Measurements from ENCODE around the gene CCDC170. TPM values are rescaled to one million over a fixed set of nuclear protein-coding genes. Genes with fewer than 3 reads are reported as not detected.

CCDC170 gene
- total and polyA plus RNA-seq, 2 of the 8 experiments (the other 6 are each of a cell fraction or from before 2014, with no cell fraction given), result 0.06 to 0.09 TPM

DNA sequence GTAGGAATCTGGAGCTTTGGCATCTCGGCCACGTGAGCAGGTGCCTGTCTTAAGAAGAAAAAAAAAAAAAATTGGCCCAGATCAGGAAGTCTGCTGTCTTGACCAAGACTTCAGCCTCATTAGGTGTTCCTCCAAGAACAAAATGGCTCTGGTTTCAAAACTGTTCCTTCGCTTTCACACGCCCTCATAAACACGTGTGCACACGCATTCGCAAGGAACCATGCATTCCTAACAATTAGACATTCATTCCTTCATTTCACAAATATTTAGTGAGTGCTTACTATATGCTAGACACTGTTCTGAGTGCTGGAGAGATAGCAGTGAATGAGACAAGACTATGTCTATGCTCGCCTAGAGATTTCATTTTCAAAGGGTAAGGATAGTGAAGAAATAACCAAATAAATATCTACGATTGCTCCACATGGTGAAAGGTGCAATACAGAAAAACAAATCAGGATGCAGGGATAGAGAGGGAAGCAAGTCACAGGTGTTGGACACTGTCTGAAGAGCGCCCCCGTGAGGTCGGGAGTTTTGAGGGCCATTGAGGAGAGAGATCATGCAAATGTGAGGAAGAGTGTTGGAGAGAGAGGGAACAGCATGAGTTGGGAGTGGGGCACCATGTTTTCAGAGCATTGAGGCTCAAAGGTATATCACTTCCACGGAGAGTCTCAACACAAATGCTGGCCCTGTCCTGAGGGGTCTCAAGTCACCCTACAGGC is 53.3 kb downstream of the CCDC170 start:
- CTCF ChIA-PET (ENCODE audit: partially characterized antibody), result interaction anchor here (0.7 to 1.4 kb wide), 3 partner anchors 9 to 19 kb away, joined by 3 to 6 read pairs (median 4); no protein-coding TSS in a partner anchor
- no peaks in the 10 kb centered on the region for H3K4me1 ChIP-seq (replicated peaks in 1 of 4; ENCODE audit: control insufficient read depth in 3 of 4, insufficient read depth in 4 of 4, low read length in 3 of 4)

More for the DNA sequence above, 53.3 kb downstream of the CCDC170 start:
- no peaks in the 10 kb centered on the region for H3K23me2 ChIP-seq (ENCODE audit: low read depth, low read length)
- H4K20me1 ChIP-seq (replicated peaks in 1 of 2; ENCODE audit: control insufficient read depth in 1 of 2, insufficient read depth in 2 of 2, low read length in 2 of 2), result no peaks in the 10 kb centered on the region
- DNase-seq (ENCODE audit: low read depth in 1 of 2, low spot score in 2 of 2) (peak in 1 of 2 experiments; percentile 2), FAIRE-seq (no peak)
- WGBS, 2 experiments (ENCODE audit: extremely low coverage in 1 of 2, insufficient coverage in 1 of 2, insufficient read length in 1 of 2, insufficient replicate concordance in 2 of 2, low coverage in 1 of 2, low lambda C conversion rate in 2 of 2, missing lambda C conversion rate in 1 of 2), result 91% methylated on average over 13 of the region's 13 CpGs; no CpG with 5 or more reads in 1 of the 2 experiments
- no peak overlapping the region for H3K23ac ChIP-seq (ENCODE audit: insufficient read length)
- no peak overlapping the region for H3K18ac ChIP-seq (ENCODE audit: extremely low read depth, low read length)
- no peak overlapping the region for H2BK15ac ChIP-seq (ENCODE audit: low read length)
- H2AK5ac ChIP-seq (ENCODE audit: low read depth, low read length), result no peak overlapping the region
- H2BK12ac ChIP-seq (ENCODE audit: low read depth, low read length), result no peak overlapping the region
- TF ChIP-seq RAD21 (IDR thresholded peaks at IDR 0.05 in 1 of 2, conservative IDR thresholded peaks at IDR 0.05 in 1 of 2; ENCODE audit: low read depth in 2 of 2, low read length in 2 of 2) (peak; percentile 27 to 38; a peak in 3 of 4 replicates), CREB1 (IDR thresholded peaks at IDR 0.05) (no peak)
- TF ChIP-seq, protein P1, sequence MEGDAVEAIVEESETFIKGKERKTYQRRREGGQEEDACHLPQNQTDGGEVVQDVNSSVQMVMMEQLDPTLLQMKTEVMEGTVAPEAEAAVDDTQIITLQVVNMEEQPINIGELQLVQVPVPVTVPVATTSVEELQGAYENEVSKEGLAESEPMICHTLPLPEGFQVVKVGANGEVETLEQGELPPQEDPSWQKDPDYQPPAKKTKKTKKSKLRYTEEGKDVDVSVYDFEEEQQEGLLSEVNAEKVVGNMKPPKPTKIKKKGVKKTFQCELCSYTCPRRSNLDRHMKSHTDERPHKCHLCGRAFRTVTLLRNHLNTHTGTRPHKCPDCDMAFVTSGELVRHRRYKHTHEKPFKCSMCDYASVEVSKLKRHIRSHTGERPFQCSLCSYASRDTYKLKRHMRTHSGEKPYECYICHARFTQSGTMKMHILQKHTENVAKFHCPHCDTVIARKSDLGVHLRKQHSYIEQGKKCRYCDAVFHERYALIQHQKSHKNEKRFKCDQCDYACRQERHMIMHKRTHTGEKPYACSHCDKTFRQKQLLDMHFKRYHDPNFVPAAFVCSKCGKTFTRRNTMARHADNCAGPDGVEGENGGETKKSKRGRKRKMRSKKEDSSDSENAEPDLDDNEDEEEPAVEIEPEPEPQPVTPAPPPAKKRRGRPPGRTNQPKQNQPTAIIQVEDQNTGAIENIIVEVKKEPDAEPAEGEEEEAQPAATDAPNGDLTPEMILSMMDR (IDR thresholded peaks at IDR 0.05; ENCODE audit: control extremely low read depth in 1 of 3, insufficient read depth in 1 of 3, low read depth in 1 of 3, low read length in 3 of 3), result peak; percentile 34 to 52 (median 41)
- no peaks in the 10 kb centered on the region; a peak in 1 of 4 replicates for H3K9me3 ChIP-seq (ENCODE audit: insufficient read depth in 2 of 2, low read depth in 1 of 2, low read length in 1 of 2)
- no peak overlapping the region for H3K27ac ChIP-seq (ENCODE audit: low read depth, low read length)
- no peak overlapping the region for H2BK20ac ChIP-seq (ENCODE audit: low read length)
- H4K5ac ChIP-seq (ENCODE audit: insufficient read length, low read depth, low read length), result no peak overlapping the region
- no peak overlapping the region for H3K14ac ChIP-seq (ENCODE audit: insufficient read length)
- no peak overlapping the region for H4K91ac ChIP-seq (replicated peaks; ENCODE audit: insufficient read length, low read length)
- H3K4me2 ChIP-seq (ENCODE audit: insufficient read depth in 1 of 2, low read depth in 2 of 2, low read length in 2 of 2), result no peak overlapping the region
- no peaks in the 10 kb centered on the region for H3K79me1 ChIP-seq (ENCODE audit: low read depth, low read length)
- no peak overlapping the region for H3K4ac ChIP-seq (replicated peaks; ENCODE audit: insufficient read length, low read depth, low read length)
- no peak overlapping the region for H4K8ac ChIP-seq (ENCODE audit: extremely low read depth, insufficient read depth, low read length)
- no peak overlapping the region for H3K4me3 ChIP-seq (ENCODE audit: extremely low read depth in 1 of 4, insufficient read depth in 2 of 4, low read depth in 3 of 4, low read length in 4 of 4)
- H3K56ac ChIP-seq (replicated peaks; ENCODE audit: insufficient read length, low read depth, low read length), result no peak overlapping the region
- no peak overlapping the region for H2BK120ac ChIP-seq (replicated peaks; ENCODE audit: low read depth, low read length)
- H3K27me3 ChIP-seq (replicated peaks in 1 of 4; ENCODE audit: control insufficient read depth in 3 of 4, extremely low read depth in 1 of 4, insufficient read depth in 3 of 4, low read length in 3 of 4), result no peaks in the 10 kb centered on the region
- H2BK5ac ChIP-seq (ENCODE audit: low read depth, low read length), result no peak overlapping the region
- POLR2A ChIA-PET (ENCODE audit: partially characterized antibody), result no interaction called here
- H3K9ac ChIP-seq (replicated peaks in 1 of 4; ENCODE audit: extremely low read depth in 1 of 4, low read depth in 3 of 4, low read length in 3 of 4), result no peak overlapping the region
- no peak overlapping the region for H2AFZ ChIP-seq (ENCODE audit: low read length)
- no peaks in the 10 kb centered on the region for H3K79me2 ChIP-seq (ENCODE audit: control insufficient read depth in 1 of 2, insufficient read depth in 2 of 2, low read length in 2 of 2)
- H3K36me3 ChIP-seq (ENCODE audit: control insufficient read depth in 2 of 4, insufficient read depth in 4 of 4, low read length in 3 of 4), result no peaks in the 10 kb centered on the region
